Prostate gland (tissue), 2 donors: Measurements from ENCODE around the gene PGAP6. TPM values are rescaled to one million over a fixed set of nuclear protein-coding genes. Genes with fewer than 3 reads are reported as not detected.

Experiments
- DNase-seq: peaks from one replicate; pipeline ENCODE4 v3.0.0-alpha.2; 2019; ENCODE audit warnings: low spot score
- H3K27ac ChIP-seq, 2 donors: fragments of 200-600 bp; sonication (generic); 2 replicates each; pipeline ENCODE4 v1.5.1; 2017 to 2019
- H3K27me3 ChIP-seq: fragments of 200-600 bp; sonication (generic); replicated peaks from 2 replicates; pipeline ENCODE4 v1.5.1; 2019; ENCODE audit not compliant: insufficient read depth
- H3K36me3 ChIP-seq, 2 donors: fragments of 200-600 bp; sonication (generic); 1 replicate in 1 of 2; 2 replicates in 1 of 2; pipeline versions ENCODE4 v1.5.1 to v1.8.1; 2017 to 2019
- H3K4me1 ChIP-seq: fragments of 200-600 bp; sonication (generic); replicated peaks from 2 replicates; pipeline ENCODE4 v1.5.1; 2019
- H3K4me3 ChIP-seq, 2 donors: fragments of 200-600 bp; sonication (generic); 2 replicates each; pipeline ENCODE4 v1.5.1; 2017 to 2019
- H3K9me3 ChIP-seq: fragments of 200-600 bp; sonication (generic); 2 replicates; pipeline ENCODE4 v1.5.1; 2017
- CTCF ChIP-seq, 4 experiments: fragments of 200-600 bp in 2 of 4; fragments of 450-650 bp in 2 of 4; sonication (generic) in 2 of 4; IDR thresholded peaks; 1 replicate in 3 of 4; 2 replicates in 1 of 4; pipeline ENCODE4 v1.5.1; 2016 to 2019; ENCODE audit warnings: antibody characterized with exemption in 4 of 4, mild to moderate bottlenecking in 2 of 4, moderate library complexity in 2 of 4
- POLR2A ChIP-seq: fragments of 450-650 bp; IDR thresholded peaks from one replicate; pipeline ENCODE4 v1.6.1; 2016; ENCODE audit warnings: antibody characterized with exemption, mild to moderate bottlenecking
- POLR2AphosphoS5 ChIP-seq: sonication (generic); formaldehyde crosslinking; IDR thresholded peaks from one replicate; pipeline ENCODE4 v1.6.1; 2017; ENCODE audit warnings: antibody characterized with exemption
- WGBS: methylation state at CpG from one replicate; pipeline ENCODE4 v1.1.5; 2018; 5-methylcytosine and 5-hydroxymethylcytosine counted together
- intact Hi-C: fragments of 100-400 bp; cut with DNase I; formaldehyde crosslinking; loops from one replicate; pipeline ENCODE4 v1.14.2; 2022
- total RNA-seq, 2 donors: library from RNA; depleted of rRNA; stranded (reverse); fragments of >200 nt; gene quantifications; one replicate each; pipeline ENCODE4 v1.1.0, GENCODE V29; 2016

The PGAP6 gene
- total RNA-seq, 2 donors from 2014 or later, result 36.8 to 207 TPM

GRCh38 chr16:397135-397661, 15.4 kb upstream of the PGAP6 start, which contains the start of gene NME4:
Gene NME4 (plus strand): TSS chr16:397199. CDS start chr16:397223, 24 bp downstream.
- TF ChIP-seq POLR2A, result no peak
- TF ChIP-seq POLR2AphosphoS5, result no peak
- no peak for TF ChIP-seq CTCF (IDR thresholded peaks at IDR 0.05)
- peaks cover 11% of the 10 kb centered on the region for H3K4me1 ChIP-seq
- H3K27me3 ChIP-seq, result no peaks in the 10 kb centered on the region
- no peak for DNase-seq
- peak within 1 kb of the TSS; percentile 66 to 83 for H3K4me3 ChIP-seq
- no peaks in the 10 kb centered on the region for H3K9me3 ChIP-seq
- intact Hi-C loops, result no loop called here
- H3K36me3 ChIP-seq, result no peaks in the 10 kb centered on the region
- under 1% methylated on average over 35 of the region's 75 CpGs for WGBS
- H3K27ac ChIP-seq, result peak within 1 kb of the TSS; percentile 76 to 93

- no peak for DNase-seq
- WGBS, result 2% methylated on average over 22 of the region's 22 CpGs
- TF ChIP-seq POLR2A, result no peak
- TF ChIP-seq CTCF (IDR thresholded peaks at IDR 0.05), result no peak
- no peak for TF ChIP-seq POLR2AphosphoS5
- H3K27ac ChIP-seq, result peak overlapping the region; percentile 76 to 93
- H3K36me3 ChIP-seq, result no peaks in the 10 kb centered on the region
- peak overlapping the region; percentile 66 to 83 for H3K4me3 ChIP-seq
- intact Hi-C loops, result no loop called here
- H3K27me3 ChIP-seq, result no peaks in the 10 kb centered on the region
- H3K9me3 ChIP-seq, result no peaks in the 10 kb centered on the region
- peaks cover 11% of the 10 kb centered on the region for H3K4me1 ChIP-seq
These were observed 14.8 kb upstream of the PGAP6 start for GRCh38 chr16:396605-397004.

- no peak for DNase-seq
- H3K9me3 ChIP-seq, result no peaks in the 10 kb centered on the region
- 19% methylated on average over 3 of the region's 3 CpGs for WGBS
- peaks cover 11% of the 10 kb centered on the region for H3K4me1 ChIP-seq
- H3K27me3 ChIP-seq, result no peaks in the 10 kb centered on the region
- H3K36me3 ChIP-seq, result no peaks in the 10 kb centered on the region
- no peak for TF ChIP-seq CTCF (IDR thresholded peaks at IDR 0.05)
- TF ChIP-seq POLR2AphosphoS5, result no peak
- TF ChIP-seq POLR2A, result no peak
- H3K4me3 ChIP-seq, result no peak overlapping the region
- peak overlapping the region; percentile 76 to 93 for H3K27ac ChIP-seq
- intact Hi-C loops, result no loop called here
These were observed 14.4 kb upstream of the PGAP6 start for GRCh38 chr16:396199-396598.

- TF ChIP-seq POLR2AphosphoS5, result no peak
- no peak for TF ChIP-seq POLR2A
- TF ChIP-seq CTCF (IDR thresholded peaks at IDR 0.05), result no peak
- intact Hi-C loops, result no loop called here
- Histone ChIP-seq H3K27me3 (no peaks in the 10 kb centered on the region), H3K36me3 (no peaks in the 10 kb centered on the region), H3K4me3 (no peak overlapping the region), H3K9me3 (no peaks in the 10 kb centered on the region), H3K27ac (no peak overlapping the region), H3K4me1 (no peaks in the 10 kb centered on the region)
- no peak for DNase-seq
- WGBS, result 95% methylated on average over 7 of the region's 7 CpGs
These were observed 10.8 kb upstream of the PGAP6 start for GRCh38 chr16:392450-393030.

- H3K4me3 ChIP-seq, result no peak overlapping the region
- 78% methylated on average over 7 of the region's 7 CpGs for WGBS
- no peaks in the 10 kb centered on the region for H3K4me1 ChIP-seq
- no peak overlapping the region for H3K27ac ChIP-seq
- H3K9me3 ChIP-seq, result no peaks in the 10 kb centered on the region
- intact Hi-C loops, result no loop called here
- TF ChIP-seq CTCF (IDR thresholded peaks at IDR 0.05) (peak in 3 of 4 experiments; percentile 28 to 55 (median 41)), POLR2AphosphoS5 (no peak)
- no peak for DNase-seq
- no peaks in the 10 kb centered on the region for H3K27me3 ChIP-seq
- no peaks in the 10 kb centered on the region for H3K36me3 ChIP-seq
These were observed 10.1 kb upstream of the PGAP6 start for GRCh38 chr16:391885-392335.
